Small intestine (tissue), 7 donors: ENCODE results near the gene CEP295NL. TPM values are rescaled to one million over a fixed set of nuclear protein-coding genes. Genes with fewer than 3 reads are reported as not detected.
"Not testable (repeated sequence)": the region's sequence is repeated elsewhere in the genome, so short reads cannot be mapped to it uniquely, and the experiment has no call there.

Experiments
- DNase-seq, 2 donors: peaks; one replicate each; pipeline versions ENCODE4 v3.0.0 to v3.0.0-alpha.2; 2013
- FAIRE-seq: peaks from 2 replicates; lab custom pipeline; 2012; peaks lifted over from hg19 to GRCh38; lab: Jason Lieb, UNC
- H3K27ac ChIP-seq, 3 donors: one replicate each; pipeline ENCODE4 v1.5.1; 2013; ENCODE audit warnings: low read length in 2 of 3, mild to moderate bottlenecking in 2 of 3, control low read depth in 1 of 3, inconsistent platforms in 1 of 3, low read depth in 1 of 3, moderate library complexity in 1 of 3
- H3K27me3 ChIP-seq, 3 donors: one replicate each; pipeline ENCODE4 v1.6.1; 2013; ENCODE audit warnings: low read length in 3 of 3, inconsistent platforms in 1 of 3; ENCODE audit not compliant: control insufficient read depth in 3 of 3, insufficient read depth in 3 of 3
- H3K36me3 ChIP-seq, 3 donors: one replicate each; pipeline ENCODE4 v1.6.1; 2013; ENCODE audit warnings: low read length in 3 of 3, inconsistent platforms in 1 of 3, low read depth in 1 of 3, mild to moderate bottlenecking in 1 of 3, moderate library complexity in 1 of 3; ENCODE audit not compliant: control insufficient read depth in 3 of 3, insufficient read depth in 2 of 3
- H3K4me1 ChIP-seq, 3 donors: one replicate each; pipeline ENCODE4 v1.6.1; 2013; ENCODE audit warnings: low read length in 2 of 3, inconsistent platforms in 1 of 3, low read depth in 1 of 3, mild to moderate bottlenecking in 1 of 3, moderate library complexity in 1 of 3; ENCODE audit not compliant: control insufficient read depth in 3 of 3, insufficient read depth in 2 of 3
- H3K4me3 ChIP-seq, 3 donors: one replicate each; pipeline ENCODE4 v1.5.1; 2013; ENCODE audit warnings: low read length in 3 of 3, control low read depth in 1 of 3, inconsistent platforms in 1 of 3, low read depth in 1 of 3, mild to moderate bottlenecking in 1 of 3, moderate library complexity in 1 of 3
- H3K9me3 ChIP-seq, 2 donors: one replicate each; pipeline ENCODE4 v1.6.1; 2013; ENCODE audit warnings: low read depth in 1 of 2, low read length in 1 of 2; ENCODE audit not compliant: control insufficient read depth in 2 of 2, insufficient read depth in 1 of 2
- WGBS, 3 donors: extraction: QIAGEN DNeasy Blood & Tissue Kit; methylation state at CpG; one replicate each; pipeline ENCODE4 v1.1.7; 2013; 5-methylcytosine and 5-hydroxymethylcytosine counted together
- polyA plus RNA-seq, 4 donors: library from polyadenylated mRNA; stranded (reverse) in 3 of 4; unstranded in 1 of 4; fragments of 200-250 nt in 3 of 4; fragments of 120-200 nt in 1 of 4; gene quantifications; one replicate each; pipeline versions ENCODE4 v1.2.1 to v1.2.3, GENCODE V29; 2013
- donor health status: healthy with polysubstance abuse.
- donor health status: control.
- donor health status: control.
- donor health status: Bipolar disorder and iron deficiency.
- donor health status: healthy.

The CEP295NL gene
- polyA plus RNA-seq, 4 donors = 0.25 to 0.28 TPM; not detected in 2

- H3K4me1 ChIP-seq, H3K4me3 ChIP-seq, H3K9me3 ChIP-seq, H3K27ac ChIP-seq, FAIRE-seq, H3K27me3 ChIP-seq: not testable (repeated sequence)
- H3K36me3 ChIP-seq = peaks cover 0 to 33% (median 0%) of the 10 kb centered on the region in 3 donors
- DNase-seq = peak in 1 of 2 donors; percentile 51
- 22 to 75% (median 34%) methylated on average over 8 of the region's 8 CpGs for WGBS, 3 donors
Measured at GRCh38 chr17:78876954-78877517, 26.0 kb downstream of the CEP295NL start.

DNA sequence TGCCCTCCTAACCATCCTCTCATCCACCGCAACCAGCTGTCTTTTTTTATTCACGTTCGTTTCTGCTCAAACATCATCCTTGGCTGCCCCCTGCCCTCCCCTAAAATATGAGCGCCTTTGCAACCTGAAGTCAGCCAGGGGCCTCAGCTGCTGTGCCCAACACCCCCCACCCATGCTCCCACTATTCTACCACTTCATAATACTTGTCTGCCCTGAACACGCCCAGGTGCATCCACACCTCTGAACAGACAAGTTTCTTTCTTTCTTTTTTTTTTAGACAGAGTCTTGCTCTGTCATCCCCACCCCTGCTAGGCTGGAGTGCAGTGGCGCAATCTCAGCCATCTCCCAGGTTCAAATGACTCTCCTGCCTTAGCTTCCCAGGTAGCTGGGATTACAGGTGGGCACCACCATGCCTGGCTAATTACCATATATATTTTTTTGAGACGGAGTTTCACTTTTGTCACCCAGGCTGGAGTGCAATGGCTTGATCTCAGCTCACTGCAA is 26.9 kb downstream of the CEP295NL start:
- H3K27ac ChIP-seq = no peak overlapping the region
- 77 to 85% (median 82%) methylated on average over 7 of the region's 7 CpGs for WGBS, 3 donors

GRCh38 chr17:78875363-78876093 is 27.5 kb downstream of the CEP295NL start:
- DNase-seq = no peak
- H3K27ac ChIP-seq = peak overlapping the region in 1 of 3 donors; percentile 34
- WGBS, 3 donors = 71 to 78% (median 73%) methylated on average over 9 of the region's 9 CpGs

More for the DNA sequence above, 26.9 kb downstream of the CEP295NL start:
- H3K36me3 ChIP-seq = peaks cover 0 to 34% (median 0%) of the 10 kb centered on the region in 3 donors
- FAIRE-seq (no peak), DNase-seq (no peak)
- H3K27me3 ChIP-seq = no peaks in the 10 kb centered on the region
- H3K4me1 ChIP-seq = peaks cover 0 to 8% (median 0%) of the 10 kb centered on the region in 3 donors
- H3K4me3 ChIP-seq = no peak overlapping the region
- H3K9me3 ChIP-seq = no peaks in the 10 kb centered on the region

DNA sequence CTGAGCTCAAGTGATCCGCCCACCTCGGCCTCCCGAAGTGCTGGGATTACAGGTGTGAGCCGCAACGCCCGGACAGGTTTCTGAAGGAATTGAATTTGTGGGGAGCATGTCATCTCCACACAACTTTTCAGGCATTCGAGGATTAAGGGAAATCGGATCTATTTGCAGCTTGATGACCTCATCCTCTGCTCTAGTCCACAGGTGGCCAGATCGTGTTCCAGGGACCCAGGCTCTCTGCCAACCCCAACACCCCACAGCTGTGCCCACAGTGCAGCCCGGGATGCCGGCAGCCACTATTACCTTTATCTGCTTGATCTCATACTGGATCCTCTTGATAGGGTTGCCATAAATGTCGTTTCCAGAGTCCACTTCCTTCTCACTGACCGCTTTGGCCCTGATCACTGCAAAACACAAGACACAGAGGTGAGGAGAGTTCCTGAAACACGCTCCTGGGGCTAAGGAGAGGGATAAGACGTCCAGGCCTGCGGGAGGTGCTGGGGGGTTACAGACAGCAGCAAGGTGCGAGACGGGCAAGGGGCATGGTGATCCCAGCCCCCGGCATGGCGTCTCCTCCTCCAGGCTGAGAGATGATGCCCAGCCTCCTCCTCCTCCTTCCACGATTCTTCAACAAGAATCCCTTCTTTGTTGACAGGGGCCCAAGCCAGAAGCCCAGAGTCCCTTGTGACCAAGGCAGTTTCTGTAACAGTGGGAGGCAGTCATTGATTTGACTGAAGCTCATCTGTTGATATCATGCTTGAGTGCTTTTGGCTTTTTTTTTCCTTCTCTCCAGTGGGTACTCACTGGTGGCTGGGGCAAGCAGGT is 29.3 kb downstream of the CEP295NL start:
- Histone ChIP-seq H3K4me1 (peaks cover 0 to under 1% (median 0%) of the 10 kb centered on the region in 3 donors), H3K36me3 (peaks cover 0 to 44% (median 0%) of the 10 kb centered on the region in 3 donors), H3K27ac (no peak overlapping the region), H3K4me3 (no peak overlapping the region), H3K27me3 (no peaks in the 10 kb centered on the region), H3K9me3 (no peaks in the 10 kb centered on the region)
- FAIRE-seq = no peak
- 64 to 70% (median 65%) methylated on average over 21 of the region's 21 CpGs for WGBS, 3 donors
- DNase-seq = no peak

More at GRCh38 chr17:78875363-78876093, 27.5 kb downstream of the CEP295NL start:
- FAIRE-seq = no peak
- no peaks in the 10 kb centered on the region for H3K27me3 ChIP-seq
- H3K4me3 ChIP-seq = no peak overlapping the region
- peaks cover 0 to 39% (median 0%) of the 10 kb centered on the region in 3 donors for H3K36me3 ChIP-seq
- H3K9me3 ChIP-seq = no peaks in the 10 kb centered on the region
- H3K4me1 ChIP-seq = peaks cover 0 to 8% (median 0%) of the 10 kb centered on the region in 3 donors

GRCh38 chr17:78872486-78872885 is 30.5 kb downstream of the CEP295NL start:
- no peaks in the 10 kb centered on the region for H3K9me3 ChIP-seq
- FAIRE-seq (no peak), DNase-seq (no peak)
- H3K36me3 ChIP-seq = peaks cover 0 to 45% (median 0%) of the 10 kb centered on the region in 3 donors
- no peak overlapping the region for H3K4me3 ChIP-seq
- H3K4me1 ChIP-seq = no peaks in the 10 kb centered on the region
- H3K27me3 ChIP-seq = no peaks in the 10 kb centered on the region
- 81 to 95% (median 87%) methylated on average over 6 of the region's 6 CpGs for WGBS, 3 donors
- H3K27ac ChIP-seq = no peak overlapping the region

- FAIRE-seq (no peak), DNase-seq (no peak)
- peaks cover 0 to 45% (median 0%) of the 10 kb centered on the region in 3 donors for H3K36me3 ChIP-seq
- 84 to 86% (median 85%) methylated on average over 15 of the region's 15 CpGs for WGBS, 3 donors
- no peak overlapping the region for H3K4me3 ChIP-seq
- H3K27ac ChIP-seq = no peak overlapping the region
- no peaks in the 10 kb centered on the region for H3K27me3 ChIP-seq
- no peaks in the 10 kb centered on the region for H3K9me3 ChIP-seq
- H3K4me1 ChIP-seq = peaks cover 0 to 4% (median 0%) of the 10 kb centered on the region in 3 donors
Measured at GRCh38 chr17:78870621-78871020, 32.4 kb downstream of the CEP295NL start.

DNA sequence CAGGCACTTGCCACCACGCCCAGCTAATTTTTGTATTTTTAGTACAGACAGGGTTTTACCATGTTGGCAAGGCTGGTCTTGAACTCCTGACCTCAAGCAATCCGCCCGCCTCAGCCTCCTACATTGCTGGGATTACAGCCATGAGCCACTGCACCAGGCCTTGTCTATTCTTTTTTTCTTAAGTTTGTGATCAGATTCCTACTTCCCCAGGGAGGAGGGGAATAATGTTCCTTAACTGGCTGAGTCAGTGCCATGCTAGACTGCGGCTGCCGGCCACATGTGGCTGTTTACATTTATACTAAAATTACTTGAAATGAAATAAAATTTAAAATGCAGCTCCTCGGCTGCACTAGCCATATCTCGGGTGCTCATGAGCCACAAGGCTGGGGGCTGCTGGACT is 34.6 kb downstream of the CEP295NL start:
- Histone ChIP-seq H3K27ac (no peak overlapping the region), H3K4me3 (no peak overlapping the region), H3K9me3 (no peaks in the 10 kb centered on the region), H3K4me1 (peaks cover 0 to 4% (median 0%) of the 10 kb centered on the region in 3 donors), H3K27me3 (no peaks in the 10 kb centered on the region), H3K36me3 (peaks cover 0 to 39% (median 0%) of the 10 kb centered on the region in 3 donors)
- 66 to 84% (median 70%) methylated on average over 7 of the region's 7 CpGs for WGBS, 3 donors
- DNase-seq (no peak), FAIRE-seq (no peak)

- 64 to 90% (median 88%) methylated on average over 3 of the region's 3 CpGs for WGBS, 3 donors
- H3K27me3 ChIP-seq, FAIRE-seq, H3K4me3 ChIP-seq, DNase-seq, H3K9me3 ChIP-seq, H3K4me1 ChIP-seq, H3K27ac ChIP-seq: not testable (repeated sequence)
- peaks cover 0 to 36% (median 0%) of the 10 kb centered on the region in 3 donors for H3K36me3 ChIP-seq
Measured at GRCh38 chr17:78867046-78867445, 36.0 kb downstream of the CEP295NL start.
